HepG2 (cell line): ENCODE measurements around the gene UBXN6. TPM values are rescaled to one million over a fixed set of nuclear protein-coding genes. Genes with fewer than 3 reads are reported as not detected.

ENCODE experiments used
- ATAC-seq: fragments of 200-7000 bp; cut with Tn5 transposase; 3 replicates; pipeline ENCODE4 v1.9.1; 2020; ENCODE audit warnings: mild to moderate bottlenecking, moderate library complexity
- BruUV-seq: library from RNA; stranded (reverse); fragments of 400-500 nt; replicated peaks from 2 replicates; lab custom pipeline; 2021; lab: Mats Ljungman, UMichigan
- CTCF ChIA-PET: fragments of 300-600 bp; formaldehyde crosslinking; extraction: SDS; loops from one replicate; lab custom pipeline; 2021; ENCODE audit warnings: low total read pairs, inconsistent platforms, low intra/inter-chr PET ratio; lab: Yijun Ruan, JAX
- POLR2A ChIA-PET: fragments of 350-600 bp; sonication (Branson Sonifier 250); formaldehyde crosslinking; loops from one replicate; lab custom pipeline; 2020; ENCODE audit warnings: antibody characterized with exemption, inconsistent platforms; lab: Yijun Ruan, JAX
- DNase-seq: peaks from one replicate; pipeline ENCODE4 v3.0.0-alpha.2; 2015; ENCODE audit warnings: low spot score
- FAIRE-seq: peaks from 3 replicates; lab custom pipeline; 2011; peaks lifted over from hg19 to GRCh38; lab: Jason Lieb, UNC
- H2AFZ ChIP-seq: one replicate; pipeline ENCODE4 v1.6.1; 2011; ENCODE audit warnings: low read length, inconsistent platforms
- H3K27ac ChIP-seq: fragments of 300-600 bp; 3 replicates; pipeline ENCODE4 v1.8.0; 2011; ENCODE audit warnings: mixed run types, mild to moderate bottlenecking, mixed read lengths, low read length, inconsistent platforms; ENCODE audit not compliant: insufficient read depth; ENCODE audit errors: extremely low read length
- H3K27me3 ChIP-seq, 2 experiments: fragments of 200-600 bp in 1 of 2; 2 replicates in 1 of 2; 3 replicates in 1 of 2; pipeline versions ENCODE4 v1.6.0 to v1.8.0; 2011; ENCODE audit warnings: low read length in 2 of 2, mild to moderate bottlenecking in 2 of 2, moderate library complexity in 2 of 2, inconsistent platforms in 1 of 2; ENCODE audit not compliant: insufficient read depth in 2 of 2, control insufficient read depth in 1 of 2
- H3K36me3 ChIP-seq, 2 experiments: fragments of 200-600 bp in 1 of 2; replicated peaks in 1 of 2; 2 replicates in 1 of 2; 3 replicates in 1 of 2; pipeline versions ENCODE4 v1.5.1 to v1.8.0; 2011; ENCODE audit warnings: low read length in 2 of 2, inconsistent platforms in 1 of 2; ENCODE audit not compliant: insufficient read depth in 2 of 2, control insufficient read depth in 1 of 2
- H3K4me1 ChIP-seq: 2 replicates; pipeline ENCODE4 v1.5.1; 2012; ENCODE audit warnings: low read length, inconsistent platforms; ENCODE audit not compliant: insufficient read depth
- H3K4me2 ChIP-seq: 2 replicates; pipeline ENCODE4 v1.6.0; 2011; ENCODE audit warnings: low read depth, low read length, inconsistent platforms
- H3K4me3 ChIP-seq, 3 experiments: fragments of 200-600 bp in 1 of 3; sonication (generic), shearing (Covaris generic) in 1 of 3; replicated peaks in 1 of 3; 2 replicates each; pipeline ENCODE4 v1.5.1; 2011 to 2016; ENCODE audit warnings: low read length in 3 of 3, inconsistent platforms in 2 of 3, low read depth in 2 of 3, mild to moderate bottlenecking in 2 of 3, control low read depth in 1 of 3, mixed read lengths in 1 of 3; ENCODE audit not compliant: insufficient read depth in 1 of 3
- H3K79me2 ChIP-seq: one replicate; pipeline ENCODE4 v1.6.1; 2011; ENCODE audit warnings: low read length, inconsistent platforms; ENCODE audit not compliant: insufficient read depth
- H3K9ac ChIP-seq: 2 replicates; pipeline ENCODE4 v1.6.0; 2011; ENCODE audit warnings: mild to moderate bottlenecking, low read depth, low read length, inconsistent platforms; ENCODE audit not compliant: insufficient read depth
- H3K9me3 ChIP-seq: 2 replicates; pipeline ENCODE4 v1.5.1; 2012; ENCODE audit warnings: mild to moderate bottlenecking, low read length
- H4K20me1 ChIP-seq: 2 replicates; pipeline ENCODE4 v1.6.0; 2011; ENCODE audit warnings: inconsistent platforms, mild to moderate bottlenecking, low read length, moderate library complexity; ENCODE audit not compliant: insufficient read depth
- GLMP ChIP-seq: sonication (generic); formaldehyde crosslinking; IDR thresholded peaks from 2 replicates; pipeline ENCODE4 v1.9.0; 2021; ENCODE audit warnings: missing genetic modification reagents, mild to moderate bottlenecking, borderline replicate concordance
- HOXA3 ChIP-seq: sonication (generic); formaldehyde crosslinking; IDR thresholded peaks from 2 replicates; pipeline ENCODE4 v1.5.0; 2020; ENCODE audit warnings: missing genetic modification reagents
- NFIC ChIP-seq: IDR thresholded peaks from 2 replicates; pipeline ENCODE4 v1.6.1; 2012; ENCODE audit warnings: mild to moderate bottlenecking, low read length, inconsistent platforms
- TEAD2 ChIP-seq: sonication (generic); formaldehyde crosslinking; IDR thresholded peaks from 2 replicates; pipeline ENCODE4 v1.9.0; 2021; ENCODE audit warnings: missing genetic modification reagents
- ZNF274 ChIP-seq: sonication (generic); formaldehyde crosslinking; IDR thresholded peaks from 2 replicates; pipeline ENCODE4 v1.5.1; 2020; ENCODE audit warnings: mild to moderate bottlenecking, missing genetic modification reagents
- ZNF781 ChIP-seq: sonication (generic); formaldehyde crosslinking; IDR thresholded peaks from 2 replicates; pipeline ENCODE4 v1.5.1; 2020; ENCODE audit warnings: borderline replicate concordance, mild to moderate bottlenecking, missing genetic modification reagents; ENCODE audit errors: not compliant biosample characterization
- WGBS: methylation state at CpG from one replicate; pipeline ENCODE4 v1.1.6; 2017; ENCODE audit warnings: low lambda C conversion rate; 5-methylcytosine and 5-hydroxymethylcytosine counted together
- in situ Hi-C: cut with HindIII; loops from 2 replicates; pipeline ENCODE4 v1.10.0; 2017; ENCODE audit warnings: low pct_unique_long_range_greater_than_20kb; ENCODE audit not compliant: extremely low pct_ligation_motif_present
- intact Hi-C: fragments of 100-400 bp; cut with micrococcal nuclease; formaldehyde crosslinking; loops from one replicate; pipeline ENCODE4 v1.10.0; 2022; ENCODE audit not compliant: unreplicated experiment
- polyA plus RNA-seq, 8 experiments: library from polyadenylated mRNA; depleted of rRNA in 3 of 8; stranded (reverse) in 7 of 8; unstranded in 1 of 8; fragments of >200 nt; fragmentation: Illumina TruSeq in 4 of 8; extraction: Trizol in 4 of 8; gene quantifications; 2 replicates each; pipeline versions ENCODE4 v1.2.1 to v1.2.3, GENCODE V29; 2011 to 2016; ENCODE audit warnings: low read depth in 4 of 8, missing spikeins in 1 of 8, mixed read lengths in 1 of 8; ENCODE audit not compliant: insufficient read depth in 1 of 8
- total RNA-seq, 5 experiments: library from RNA; depleted of rRNA; stranded (reverse); fragments of >200 nt; fragmentation: Illumina TruSeq; extraction: Trizol; gene quantifications; 2 replicates each; pipeline ENCODE4 v1.2.3, GENCODE V29; 2016; ENCODE audit warnings: low read depth in 1 of 5
- TF ChIP-seq, protein P1 (sequence below), 2 experiments: fragments of 450-650 bp in 1 of 2; sonication (generic) in 1 of 2; formaldehyde crosslinking; IDR thresholded peaks; 2 replicates each; pipeline versions ENCODE4 v1.5.0 to v1.8.0; 2020 to 2022; ENCODE audit warnings: mild to moderate bottlenecking in 1 of 2, missing genetic modification reagents in 1 of 2
- TF ChIP-seq, protein P2 (sequence below): sonication (generic); formaldehyde crosslinking; IDR thresholded peaks from 2 replicates; pipeline ENCODE4 v1.5.0; 2020; ENCODE audit warnings: missing genetic modification reagents, mild to moderate bottlenecking, borderline replicate concordance

The UBXN6 gene
- total and polyA plus RNA-seq, 2 of the 13 experiments (the other 11 are each of a cell fraction or from before 2014, with no cell fraction given) = 34.9 to 35.5 TPM

DNA sequence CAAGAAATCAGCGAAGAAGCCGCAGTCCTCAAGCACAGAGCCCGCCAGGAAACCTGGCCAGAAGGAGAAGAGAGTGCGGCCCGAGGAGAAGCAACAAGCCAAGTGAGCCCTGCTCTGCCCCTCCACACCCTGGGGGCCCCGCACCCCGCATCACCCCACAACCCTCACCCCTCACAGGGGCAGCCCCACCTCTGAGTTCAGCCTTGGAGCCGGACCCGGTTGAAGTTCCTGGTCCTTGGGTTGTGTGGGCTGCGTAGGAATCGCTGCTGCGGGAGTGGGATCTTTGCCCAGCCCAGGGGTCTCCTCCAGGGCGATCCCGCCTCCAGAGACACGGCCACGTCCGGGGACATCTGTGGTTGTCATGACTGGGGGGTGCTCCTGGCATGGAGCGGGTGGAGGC, 38.7 kb upstream of the UBXN6 start:
- intact Hi-C loops (no loop called here), in situ Hi-C loops (no loop called here)
- no peak for DNase-seq
- Histone ChIP-seq H3K4me1 (no peaks in the 10 kb centered on the region), H2AFZ (no peak overlapping the region), H3K9me3 (no peaks in the 10 kb centered on the region), H3K4me3 (no peak overlapping the region), H3K9ac (no peak overlapping the region), H3K79me2 (no peaks in the 10 kb centered on the region), H3K4me2 (no peak overlapping the region), H3K27me3 (no peaks in the 10 kb centered on the region; a peak in 1 of 5 replicates), H3K27ac (no peak overlapping the region), H3K36me3 (peaks cover 30 to 66% of the 10 kb centered on the region in 2 experiments), H4K20me1 (no peaks in the 10 kb centered on the region)
- BruUV-seq = no TSS peak
- ChIA-PET POLR2A (no interaction called here), CTCF (no interaction called here)
- WGBS = no CpG with 5 or more reads among the region's 18 CpGs
- TF ChIP-seq ZNF781 (CRISPR knock-in tag) = no peak
- no peak for TF ChIP-seq HOXA3 (CRISPR knock-in tag)
- no peak for TF ChIP-seq TEAD2 (CRISPR knock-in tag)
- TF ChIP-seq NFIC = no peak
- TF ChIP-seq, protein P1, sequence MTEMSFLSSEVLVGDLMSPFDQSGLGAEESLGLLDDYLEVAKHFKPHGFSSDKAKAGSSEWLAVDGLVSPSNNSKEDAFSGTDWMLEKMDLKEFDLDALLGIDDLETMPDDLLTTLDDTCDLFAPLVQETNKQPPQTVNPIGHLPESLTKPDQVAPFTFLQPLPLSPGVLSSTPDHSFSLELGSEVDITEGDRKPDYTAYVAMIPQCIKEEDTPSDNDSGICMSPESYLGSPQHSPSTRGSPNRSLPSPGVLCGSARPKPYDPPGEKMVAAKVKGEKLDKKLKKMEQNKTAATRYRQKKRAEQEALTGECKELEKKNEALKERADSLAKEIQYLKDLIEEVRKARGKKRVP (CRISPR knock-in tag; IDR thresholded peaks at IDR 0.05) = no peak
- TF ChIP-seq, protein P2, sequence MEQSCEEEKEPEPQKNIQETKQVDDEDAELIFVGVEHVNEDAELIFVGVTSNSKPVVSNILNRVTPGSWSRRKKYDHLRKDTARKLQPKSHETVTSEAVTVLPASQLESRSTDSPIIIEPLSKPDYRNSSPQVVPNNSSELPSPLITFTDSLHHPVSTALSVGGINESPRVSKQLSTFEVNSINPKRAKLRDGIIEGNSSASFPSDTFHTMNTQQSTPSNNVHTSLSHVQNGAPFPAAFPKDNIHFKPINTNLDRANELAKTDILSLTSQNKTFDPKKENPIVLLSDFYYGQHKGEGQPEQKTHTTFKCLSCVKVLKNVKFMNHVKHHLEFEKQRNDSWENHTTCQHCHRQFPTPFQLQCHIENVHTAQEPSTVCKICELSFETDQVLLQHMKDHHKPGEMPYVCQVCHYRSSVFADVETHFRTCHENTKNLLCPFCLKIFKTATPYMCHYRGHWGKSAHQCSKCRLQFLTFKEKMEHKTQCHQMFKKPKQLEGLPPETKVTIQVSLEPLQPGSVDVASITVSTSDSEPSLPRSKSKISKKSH (CRISPR knock-in tag) = no peak
- TF ChIP-seq GLMP (CRISPR knock-in tag) = no peak
- TF ChIP-seq ZNF274 (CRISPR knock-in tag) = no peak
- no peak for FAIRE-seq
- ATAC-seq = no peak
